ENCODE results near the gene AGR3.
"Not testable (repeated sequence)": the region's sequence is repeated elsewhere in the genome, so short reads cannot be mapped to it uniquely, and the experiment has no call there.

Gene AGR3

GRCh38 chr7:16891874-16892643, 10.3 kb upstream of the AGR3 start:
- no peak for DNase-seq

- peak in 3 of 51 donors; percentile 0 to 12 (median 0) for DNase-seq
Measured at GRCh38 chr7:16891338-16891737, 9.6 kb upstream of the AGR3 start.

- no peak for DNase-seq
Measured at GRCh38 chr7:16889851-16890415, 8.2 kb upstream of the AGR3 start.

GRCh38 chr7:16889305-16889704, 7.5 kb upstream of the AGR3 start:
- no peak for DNase-seq

- DNase-seq, result no peak
Measured at GRCh38 chr7:16883918-16884317, 2.1 kb upstream of the AGR3 start.

- DNase-seq, result no peak
Measured at GRCh38 chr7:16880554-16880953, 1.2 kb downstream of the AGR3 start.

- DNase-seq, result no peak
Measured at GRCh38 chr7:16879181-16879580, 2.6 kb downstream of the AGR3 start.

GRCh38 chr7:16875861-16876260, 5.9 kb downstream of the AGR3 start:
- DNase-seq, result no peak

GRCh38 chr7:16874066-16874465, 7.7 kb downstream of the AGR3 start:
- no peak for DNase-seq

GRCh38 chr7:16867328-16867727, 14.5 kb downstream of the AGR3 start:
- DNase-seq, result no peak

- not testable (repeated sequence) for DNase-seq
Measured at GRCh38 chr7:16853189-16853588, 28.6 kb downstream of the AGR3 start.

GRCh38 chr7:16851829-16852228, 30.0 kb downstream of the AGR3 start:
- DNase-seq, result peak in 7 of 51 donors; percentile 1 to 26 (median 8)

GRCh38 chr7:16850614-16851466, 30.9 kb downstream of the AGR3 start:
- peak in 1 of 51 donors; percentile 3 for DNase-seq

- no peak for DNase-seq
Measured at GRCh38 chr7:16849296-16850148, 32.3 kb downstream of the AGR3 start.

- DNase-seq, result no peak
Measured at GRCh38 chr7:16847381-16847860, 34.4 kb downstream of the AGR3 start.

GRCh38 chr7:16846601-16847165, 35.1 kb downstream of the AGR3 start:
- DNase-seq, result no peak

GRCh38 chr7:16845746-16846145, 36.0 kb downstream of the AGR3 start:
- DNase-seq, result no peak

GRCh38 chr7:16841681-16842080, 40.1 kb downstream of the AGR3 start:
- DNase-seq, result no peak

GRCh38 chr7:16840094-16840493, 41.7 kb downstream of the AGR3 start:
- DNase-seq, result no peak

- no peak for DNase-seq
Measured at GRCh38 chr7:16839646-16840045, 42.1 kb downstream of the AGR3 start.

- no peak for DNase-seq
Measured at GRCh38 chr7:16838891-16839290, 42.9 kb downstream of the AGR3 start.
